Mammary epithelial cell (primary cell): Measurements from ENCODE around the gene FMNL2.

Source experiments
- EZH2 ChIP-seq: IDR thresholded peaks from 2 replicates; pipeline ENCODE4 v1.6.1; 2012; ENCODE audit warnings: low read length, inconsistent platforms, borderline replicate concordance
- TF ChIP-seq, protein P1 (sequence below), 2 donors: IDR thresholded peaks in 1 of 2; conservative IDR thresholded peaks in 1 of 2; 2 replicates each; pipeline ENCODE4 v1.5.1; 2011 to 2012; ENCODE audit warnings: inconsistent platforms in 2 of 2, low read length in 2 of 2, mild to moderate bottlenecking in 2 of 2, control low read depth in 1 of 2, low read depth in 1 of 2; ENCODE audit not compliant: insufficient read depth in 1 of 2; ENCODE audit errors: extremely low read depth in 1 of 2

DNA sequence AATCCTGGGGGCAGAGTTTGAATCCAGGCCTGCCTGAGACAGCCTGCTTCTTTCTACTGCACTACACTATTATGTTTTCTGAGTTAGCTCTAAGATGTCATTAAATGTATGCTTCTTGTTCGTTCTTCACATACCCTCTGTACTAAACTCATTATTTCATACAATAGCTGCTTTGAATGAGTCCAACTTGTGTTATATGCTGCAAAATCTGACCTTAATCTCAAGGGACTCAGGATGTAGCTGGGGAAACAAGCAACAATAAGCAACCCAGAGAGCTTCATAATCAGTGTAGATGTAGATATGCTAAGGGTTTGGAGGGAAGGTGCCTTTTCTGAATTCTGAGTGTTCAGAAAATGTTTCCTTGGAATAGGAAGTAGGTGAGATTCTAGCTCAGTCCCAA, 14.4 kb downstream of the FMNL2 start:
- TF ChIP-seq, protein P1, sequence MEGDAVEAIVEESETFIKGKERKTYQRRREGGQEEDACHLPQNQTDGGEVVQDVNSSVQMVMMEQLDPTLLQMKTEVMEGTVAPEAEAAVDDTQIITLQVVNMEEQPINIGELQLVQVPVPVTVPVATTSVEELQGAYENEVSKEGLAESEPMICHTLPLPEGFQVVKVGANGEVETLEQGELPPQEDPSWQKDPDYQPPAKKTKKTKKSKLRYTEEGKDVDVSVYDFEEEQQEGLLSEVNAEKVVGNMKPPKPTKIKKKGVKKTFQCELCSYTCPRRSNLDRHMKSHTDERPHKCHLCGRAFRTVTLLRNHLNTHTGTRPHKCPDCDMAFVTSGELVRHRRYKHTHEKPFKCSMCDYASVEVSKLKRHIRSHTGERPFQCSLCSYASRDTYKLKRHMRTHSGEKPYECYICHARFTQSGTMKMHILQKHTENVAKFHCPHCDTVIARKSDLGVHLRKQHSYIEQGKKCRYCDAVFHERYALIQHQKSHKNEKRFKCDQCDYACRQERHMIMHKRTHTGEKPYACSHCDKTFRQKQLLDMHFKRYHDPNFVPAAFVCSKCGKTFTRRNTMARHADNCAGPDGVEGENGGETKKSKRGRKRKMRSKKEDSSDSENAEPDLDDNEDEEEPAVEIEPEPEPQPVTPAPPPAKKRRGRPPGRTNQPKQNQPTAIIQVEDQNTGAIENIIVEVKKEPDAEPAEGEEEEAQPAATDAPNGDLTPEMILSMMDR (conservative IDR thresholded peaks at IDR 0.05 in 1 of 2, IDR thresholded peaks at IDR 0.05 in 1 of 2; ENCODE audit: extremely low read depth in 1 of 2, insufficient read depth in 1 of 2, low read depth in 1 of 2, low read length in 2 of 2) = no peak
- TF ChIP-seq EZH2 = no peak
